GDM1 (cell line): ENCODE measurements around the gene ZNF821.
"Not testable (repeated sequence)": the region's sequence is repeated elsewhere in the genome, so short reads cannot be mapped to it uniquely, and the experiment has no call there.

Experiments used
- DNase-seq: peaks from one replicate; lab custom pipeline; 2025; lab: John Stamatoyannopoulos, UW

The ZNF821 gene

DNA sequence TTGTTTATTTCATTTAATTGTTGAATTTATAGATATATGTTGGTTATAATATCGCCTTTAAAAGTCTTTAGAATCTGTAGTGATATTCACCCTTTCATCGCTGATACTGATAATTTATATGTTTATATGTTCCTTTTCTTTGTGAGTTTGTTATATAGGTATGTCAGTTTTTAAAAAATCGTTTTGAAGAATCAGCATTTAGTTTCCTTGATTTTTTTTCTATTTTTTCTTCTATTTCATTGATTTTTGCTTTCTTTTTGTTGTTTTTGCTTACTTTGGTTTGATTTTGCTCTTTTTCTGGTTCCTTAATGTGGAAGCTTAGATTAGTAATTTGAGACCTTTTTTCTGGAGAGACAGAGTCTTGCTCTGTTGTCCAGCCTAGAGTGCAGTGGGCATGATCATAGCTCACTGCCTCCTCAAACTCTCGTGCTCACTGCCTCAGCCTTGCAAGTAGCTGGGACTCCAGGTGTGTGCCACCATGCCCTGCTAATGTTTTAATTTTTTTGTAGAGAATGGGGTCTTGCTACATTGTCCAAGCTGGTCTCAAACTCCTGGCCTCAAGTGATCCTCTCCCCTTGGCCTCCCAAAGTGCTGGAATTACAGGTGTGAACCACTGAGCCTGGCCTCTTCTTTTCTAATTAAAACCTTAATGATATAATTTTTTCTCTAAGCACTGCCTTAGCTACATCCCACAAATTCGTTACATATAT lies 18.8 kb upstream of the ZNF821 start:
- DNase-seq = no peak

DNA sequence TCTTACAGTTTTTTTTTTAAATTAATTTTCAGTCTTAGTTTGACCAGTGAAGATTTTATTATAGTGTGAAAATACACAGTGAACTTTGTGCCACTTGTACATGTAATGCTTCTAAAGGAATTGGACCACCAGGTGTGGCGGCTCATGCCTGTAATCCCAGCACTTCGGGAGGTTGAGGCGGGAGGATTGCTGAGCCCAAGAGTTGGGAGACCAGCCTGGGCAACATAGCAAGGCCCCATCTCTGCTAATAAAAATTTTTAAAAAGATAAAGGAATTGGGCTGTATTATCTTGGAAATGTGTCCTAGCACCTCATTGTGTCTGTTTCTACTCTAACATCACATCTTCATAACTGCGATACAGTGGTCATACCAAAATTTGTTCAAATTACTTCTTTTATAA lies 15.2 kb upstream of the ZNF821 start:
- DNase-seq = no peak

GRCh38 chr16:71896764-71897368 lies 12.9 kb upstream of the ZNF821 start:
- no peak for DNase-seq

DNA sequence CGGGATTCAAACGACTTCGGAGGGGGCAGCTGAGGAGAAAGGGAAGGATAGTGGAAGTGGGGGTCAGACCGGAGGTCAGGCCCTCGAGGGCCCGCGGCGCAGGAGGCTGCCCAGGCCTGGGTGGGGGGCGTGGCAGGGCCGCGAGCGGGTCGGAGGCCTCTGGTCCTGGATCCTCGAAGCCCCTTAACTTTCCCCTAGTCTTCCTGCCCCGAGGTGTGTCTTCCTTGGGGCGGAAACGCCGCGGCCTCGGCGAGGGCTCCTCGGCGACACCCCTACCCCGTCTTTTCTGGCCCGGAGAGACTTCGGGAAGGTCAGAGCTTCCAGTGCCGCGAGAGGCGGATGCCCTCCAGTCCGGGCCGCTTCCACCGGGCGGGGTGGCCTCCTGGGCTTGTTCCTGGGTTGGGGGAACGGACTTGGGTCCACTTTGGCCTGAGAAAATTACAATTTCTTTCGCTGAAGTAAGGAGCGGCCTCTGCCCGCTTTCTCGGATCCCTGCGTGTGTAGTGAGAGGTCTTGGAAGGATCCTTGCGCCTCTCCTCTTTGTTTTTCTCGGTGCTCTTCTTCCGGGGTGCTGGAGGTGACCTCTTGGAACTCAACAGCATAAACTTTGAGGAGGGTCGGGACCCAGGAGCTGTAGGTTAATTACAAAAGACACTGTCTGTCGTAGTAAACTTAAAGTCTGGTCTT lies 11.8 kb upstream of the ZNF821 start:
- no peak for DNase-seq

DNA sequence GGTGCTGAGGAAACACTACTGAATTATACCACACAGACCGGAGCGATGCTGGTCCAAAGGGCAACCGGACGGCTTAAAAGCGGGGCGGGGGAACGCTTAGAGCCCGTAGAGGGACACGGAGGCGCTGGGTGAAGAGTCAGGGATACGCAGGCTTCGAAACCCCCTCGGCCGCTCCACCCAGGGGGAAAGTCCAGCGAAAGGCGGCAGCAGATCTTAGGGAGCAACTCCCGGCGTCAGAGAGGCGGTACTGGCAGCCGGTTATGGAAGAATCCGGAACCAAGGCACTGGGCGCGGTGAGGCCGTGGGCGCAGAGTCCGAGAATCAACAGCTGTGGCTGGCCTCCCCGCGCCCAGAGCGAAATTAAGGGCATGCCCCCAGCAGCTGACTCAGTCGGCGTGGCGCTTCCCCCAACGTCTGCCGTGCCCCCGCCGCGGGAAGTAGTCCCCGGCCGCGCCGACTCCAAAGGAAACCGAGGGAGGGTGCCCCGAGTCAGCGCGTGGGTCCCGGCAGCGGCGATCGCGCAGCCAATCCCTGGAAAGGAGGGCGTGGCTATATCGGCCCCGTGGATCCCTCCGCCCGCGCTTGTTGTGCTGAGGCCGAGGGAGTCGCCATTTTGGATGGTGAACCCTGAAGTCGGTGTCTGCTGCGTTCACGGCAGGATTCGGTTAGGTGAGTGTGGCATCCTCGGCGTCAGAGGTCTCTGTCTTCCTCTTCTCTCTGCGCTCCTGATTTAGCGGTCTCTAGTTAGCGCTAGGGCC lies 11.1 kb upstream of the ZNF821 start, which contains the start of gene IST1:
IST1 (plus strand) TSS at position 611 of the 758 bp plus-strand sequence. CDS start 20,110 bp downstream, outside the sequence.
- DNase-seq = peak; percentile 84

DNA sequence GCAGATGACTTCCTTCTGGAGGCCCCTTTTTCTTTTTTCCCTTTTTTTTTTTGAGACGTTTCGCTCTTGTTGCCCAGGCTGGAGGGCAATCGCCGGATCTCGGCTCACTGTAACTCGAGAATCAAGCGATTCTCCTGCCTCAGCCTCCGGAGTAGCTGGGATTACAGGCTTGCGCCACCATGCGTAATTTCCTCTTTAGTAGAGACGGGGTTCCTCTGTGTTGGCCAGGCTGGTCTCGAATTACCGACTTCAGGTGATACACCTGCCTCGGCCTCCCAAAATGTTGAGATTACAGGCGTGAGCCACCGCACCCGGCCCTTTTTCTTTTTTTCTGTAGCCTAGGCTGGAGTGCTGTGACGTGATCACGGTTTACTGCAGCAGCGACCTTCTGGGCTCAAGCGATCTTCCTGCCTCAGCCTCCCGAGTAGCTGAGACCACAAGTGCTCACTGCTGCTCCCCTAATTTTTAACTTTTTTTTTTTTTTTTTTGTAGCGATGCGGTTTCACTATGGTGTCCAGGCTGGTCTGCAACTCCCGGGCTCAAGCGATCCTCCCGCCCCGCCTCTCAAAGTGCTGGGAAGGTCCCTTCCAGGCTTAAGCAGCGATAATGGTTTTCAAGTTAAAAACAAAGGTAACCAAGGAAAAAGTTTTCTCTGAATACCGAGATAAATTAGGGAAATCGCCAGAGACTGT lies 10.4 kb upstream of the ZNF821 start:
- no peak for DNase-seq

DNA sequence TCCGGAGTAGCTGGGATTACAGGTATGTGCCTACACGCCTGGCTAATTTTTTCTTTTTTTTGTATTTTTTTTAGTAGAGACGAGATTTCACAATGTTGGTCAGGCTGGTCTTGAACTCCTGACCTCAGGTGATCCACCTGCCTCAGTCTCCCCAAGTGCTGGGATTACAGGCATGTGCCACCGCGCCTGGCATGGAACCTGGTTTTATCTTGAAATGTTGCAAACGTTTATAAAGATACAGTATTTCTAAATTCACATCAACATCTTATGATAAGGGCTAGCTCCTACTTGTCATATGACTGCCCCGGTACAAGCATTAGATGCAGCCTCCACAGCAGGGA lies 9.9 kb upstream of the ZNF821 start:
- DNase-seq = no peak

- no peak for DNase-seq
These were observed 5.2 kb upstream of the ZNF821 start for GRCh38 chr16:71889147-71889546.

GRCh38 chr16:71885261-71885650 lies 1.3 kb upstream of the ZNF821 start:
- DNase-seq = no peak

DNA sequence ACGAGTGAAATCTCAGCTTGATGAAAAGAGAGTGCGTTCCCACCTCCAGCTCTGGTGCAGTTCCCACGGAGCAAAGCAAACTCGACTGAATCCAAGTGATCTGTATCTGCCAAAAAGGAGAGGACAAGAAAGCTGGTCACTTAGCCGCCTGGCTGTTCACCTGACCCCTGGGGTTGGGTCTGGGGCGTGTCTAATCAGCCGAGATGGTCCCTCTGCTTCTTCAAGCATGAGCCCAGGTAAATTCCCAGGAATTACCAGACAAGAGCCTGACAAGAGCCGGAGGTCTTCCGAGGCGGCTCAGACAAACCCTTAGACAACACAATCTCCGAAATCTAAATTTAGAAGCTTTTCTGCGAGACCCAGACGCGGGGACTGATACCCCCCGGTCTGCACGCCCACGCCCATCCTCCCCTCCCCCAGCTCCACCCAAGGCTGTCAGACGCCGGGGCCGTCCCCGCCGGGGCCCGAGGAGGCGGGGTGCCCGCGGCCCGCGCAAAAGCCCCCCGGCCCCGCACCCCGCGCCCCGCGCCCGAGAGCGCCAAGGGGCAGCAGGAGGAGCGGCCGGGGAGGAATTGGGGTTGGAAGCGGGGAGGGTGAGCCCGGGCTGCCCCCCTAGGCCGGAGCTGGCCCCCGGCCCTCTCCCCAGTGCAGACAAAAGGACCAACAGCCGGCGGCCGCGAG lies 674 bp downstream of the ZNF821 start:
- DNase-seq = no peak

DNA sequence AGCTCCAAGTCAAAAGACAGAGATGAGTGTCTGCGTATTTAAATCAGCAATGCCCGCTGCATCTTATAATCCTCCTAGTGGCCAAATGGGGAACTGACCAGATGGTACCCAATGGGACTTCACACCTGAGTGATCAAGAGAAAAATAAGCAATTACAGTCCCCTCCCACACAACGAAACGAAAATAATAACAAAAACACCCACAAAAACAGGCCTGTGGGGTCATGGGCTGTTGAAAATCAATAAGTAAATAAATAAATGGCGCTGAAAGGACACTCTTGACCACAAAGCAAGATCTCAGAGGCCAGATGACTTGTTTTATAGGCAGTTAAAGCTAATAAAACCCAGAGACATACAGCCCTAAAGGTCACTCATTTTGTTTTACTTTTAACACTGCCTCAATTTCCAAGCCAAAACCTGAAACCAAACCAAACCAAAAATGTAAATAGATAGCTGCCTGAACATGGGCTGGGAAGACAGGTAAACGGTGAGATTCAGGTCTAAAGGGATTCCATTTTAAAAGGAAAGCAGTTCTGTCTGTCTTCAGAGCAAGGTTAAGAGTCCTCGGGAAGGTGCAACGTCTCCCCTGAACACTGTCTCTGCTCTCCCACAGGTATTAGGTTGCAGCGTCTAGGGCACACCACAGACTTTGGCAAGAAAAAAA lies 1.3 kb downstream of the ZNF821 start:
- no peak for DNase-seq

GRCh38 chr16:71880176-71880575 lies 3.8 kb downstream of the ZNF821 start:
- no peak for DNase-seq

GRCh38 chr16:71878911-71879310 lies 5.1 kb downstream of the ZNF821 start:
- no peak for DNase-seq

- DNase-seq = no peak
These were observed 10.8 kb downstream of the ZNF821 start for GRCh38 chr16:71873199-71873598.

GRCh38 chr16:71870818-71871217 lies 13.2 kb downstream of the ZNF821 start:
- no peak for DNase-seq

DNA sequence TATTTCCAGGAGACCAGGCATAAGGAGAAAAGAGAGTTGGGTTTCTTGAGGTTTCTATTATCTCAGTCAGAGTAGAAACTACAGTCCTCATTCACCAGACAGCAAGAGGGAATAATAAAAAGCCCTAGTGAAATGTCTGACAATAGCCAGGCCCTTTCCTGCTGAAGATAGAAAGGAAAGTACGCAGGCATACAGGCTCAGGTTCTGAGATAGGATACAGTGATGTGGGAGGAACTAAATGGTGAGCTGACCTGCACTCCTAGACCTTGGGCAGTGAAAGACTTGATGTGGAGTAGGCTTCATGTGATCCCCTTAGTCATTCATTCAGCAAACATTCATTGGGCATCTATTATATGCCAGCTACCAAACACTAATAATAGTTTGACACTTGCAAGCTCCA lies 14.9 kb downstream of the ZNF821 start:
- no peak for DNase-seq

DNA sequence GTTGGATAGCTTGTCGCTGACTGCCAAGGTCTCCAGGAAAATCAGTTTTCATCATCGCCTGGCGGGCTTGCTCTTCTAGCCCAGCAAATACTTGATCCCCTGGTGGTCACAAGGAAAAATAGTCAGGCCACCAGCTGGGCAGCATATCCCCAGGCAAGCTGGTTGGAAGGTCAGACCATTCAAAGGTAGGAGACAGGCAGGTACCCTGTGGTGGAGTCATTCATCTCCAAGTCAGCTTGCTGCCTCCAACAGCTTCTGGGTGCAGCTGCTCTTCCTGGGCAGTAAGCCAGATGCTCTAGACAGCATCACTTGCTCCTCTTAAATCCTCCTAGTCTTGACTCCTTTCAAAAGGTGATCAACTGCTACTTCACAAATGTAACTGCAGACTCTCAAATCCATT lies 16.0 kb downstream of the ZNF821 start:
- DNase-seq = no peak

- DNase-seq = not testable (repeated sequence)
These were observed 16.8 kb downstream of the ZNF821 start for GRCh38 chr16:71867175-71867574.

GRCh38 chr16:71865173-71865863 lies 18.7 kb downstream of the ZNF821 start:
- no peak for DNase-seq

- no peak for DNase-seq
These were observed 20.0 kb downstream of the ZNF821 start for GRCh38 chr16:71863995-71864394.
